ENCODE measurements around the gene CTNNBL1.

CTNNBL1 gene

GRCh38 chr20:37737826-37738420, 44.1 kb downstream of the CTNNBL1 start:
- DNase-seq (ENCODE audit: low read depth in 2 of 2): no peak

- DNase-seq (ENCODE audit: low read depth in 2 of 2): no peak
These were observed 47.2 kb downstream of the CTNNBL1 start for GRCh38 chr20:37741055-37741454.

GRCh38 chr20:37741570-37741969, 47.7 kb downstream of the CTNNBL1 start:
- DNase-seq (ENCODE audit: low read depth in 2 of 2): no peak

- DNase-seq (ENCODE audit: low read depth in 2 of 2): no peak
These were observed 48.3 kb downstream of the CTNNBL1 start for GRCh38 chr20:37742131-37742530.

- DNase-seq (ENCODE audit: low read depth in 2 of 2): no peak
These were observed 50.5 kb downstream of the CTNNBL1 start for GRCh38 chr20:37744347-37744746.

GRCh38 chr20:37745553-37745952, 51.7 kb downstream of the CTNNBL1 start:
- DNase-seq (ENCODE audit: low read depth in 2 of 2): no peak

- no peak for DNase-seq (ENCODE audit: low read depth in 2 of 2)
These were observed 54.2 kb downstream of the CTNNBL1 start for GRCh38 chr20:37748015-37748414.

GRCh38 chr20:37749218-37749617, 55.4 kb downstream of the CTNNBL1 start:
- DNase-seq (ENCODE audit: low read depth in 2 of 2): no peak

GRCh38 chr20:37749620-37750403, 56.0 kb downstream of the CTNNBL1 start:
- DNase-seq (ENCODE audit: low read depth in 2 of 2): no peak

GRCh38 chr20:37755665-37756064, 61.8 kb downstream of the CTNNBL1 start:
- no peak for DNase-seq (ENCODE audit: low read depth in 2 of 2)

- no peak for DNase-seq (ENCODE audit: low read depth in 2 of 2)
These were observed 62.4 kb downstream of the CTNNBL1 start for GRCh38 chr20:37756234-37756633.

- DNase-seq (ENCODE audit: low read depth in 2 of 2): no peak
These were observed 63.7 kb downstream of the CTNNBL1 start for GRCh38 chr20:37757550-37757949.

- DNase-seq (ENCODE audit: low read depth in 2 of 2): no peak
These were observed 64.5 kb downstream of the CTNNBL1 start for GRCh38 chr20:37758332-37758731.

GRCh38 chr20:37759052-37759553, 65.3 kb downstream of the CTNNBL1 start:
- no peak for DNase-seq (ENCODE audit: low read depth in 2 of 2)

GRCh38 chr20:37759761-37760209, 66.0 kb downstream of the CTNNBL1 start:
- no peak for DNase-seq (ENCODE audit: low read depth in 2 of 2)

GRCh38 chr20:37760322-37760721, 66.5 kb downstream of the CTNNBL1 start:
- no peak for DNase-seq (ENCODE audit: low read depth in 2 of 2)

GRCh38 chr20:37762716-37763485, 69.1 kb downstream of the CTNNBL1 start:
- no peak for DNase-seq (ENCODE audit: low read depth in 2 of 2)

GRCh38 chr20:37764333-37764935, 70.6 kb downstream of the CTNNBL1 start:
- no peak for DNase-seq (ENCODE audit: low read depth in 2 of 2)

GRCh38 chr20:37770908-37771307, 77.1 kb downstream of the CTNNBL1 start:
- no peak for DNase-seq (ENCODE audit: low read depth in 2 of 2)

- DNase-seq (ENCODE audit: low read depth in 2 of 2): no peak
These were observed 79.5 kb downstream of the CTNNBL1 start for GRCh38 chr20:37773291-37773826.

- DNase-seq (ENCODE audit: low read depth in 2 of 2): no peak
These were observed 80.3 kb downstream of the CTNNBL1 start for GRCh38 chr20:37774156-37774555.

- DNase-seq (ENCODE audit: low read depth in 2 of 2): no peak
These were observed 81.4 kb downstream of the CTNNBL1 start for GRCh38 chr20:37775200-37775599.
